ENCODE data around the gene ELAVL1. TPM values are rescaled to one million over a fixed set of nuclear protein-coding genes. Genes with fewer than 3 reads are reported as not detected.

The ELAVL1 gene
- total and polyA plus RNA-seq, 9 of the 15 experiments (the other 6 are each of a cell fraction or from before 2014, with no cell fraction given), result 4.3 to 172 (median 69.2) TPM

DNA sequence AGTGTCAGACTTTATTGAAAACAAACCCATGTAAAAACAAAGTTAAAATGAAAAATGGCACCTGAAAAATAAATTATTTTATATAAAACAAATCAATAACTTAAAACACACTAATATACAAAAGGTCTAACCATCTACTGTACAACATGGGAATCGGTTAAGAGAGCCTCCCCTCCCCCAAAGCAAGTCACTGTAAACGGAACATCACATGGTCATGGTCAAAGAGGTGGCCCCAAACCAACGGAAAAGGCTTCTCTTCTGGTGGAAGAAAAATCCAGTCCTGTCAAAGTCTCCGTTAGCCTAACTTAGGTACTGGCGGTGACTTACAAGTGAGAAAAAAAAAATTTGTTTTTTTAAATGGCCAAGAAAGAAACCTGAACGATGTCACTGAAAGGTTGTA lies 46.2 kb downstream of the ELAVL1 start:
- 31% methylated on average over 6 of the region's 6 CpGs for WGBS (ENCODE audit: insufficient coverage, low coverage, missing lambda C conversion rate)
- no peak overlapping the region for H3K4me3 ChIP-seq
- no peaks in the 10 kb centered on the region for H3K79me2 ChIP-seq (ENCODE audit: control insufficient read depth, insufficient read depth, low read length)
- POLR2A ChIA-PET, result no interaction called here
- peak; percentile 69 for ATAC-seq
- intact Hi-C loops (cut with micrococcal nuclease), result no loop called here
- CTCF ChIA-PET (ENCODE audit: low intra/inter-chr PET ratio), result no interaction called here
- no peak overlapping the region for H3K9ac ChIP-seq (ENCODE audit: insufficient read depth in 1 of 2, low read depth in 2 of 2, low read length in 2 of 2)
- H3K27ac ChIP-seq (ENCODE audit: extremely low read depth, low read depth, low read length), result peak overlapping the region; percentile 52; the same call in 1 of the 3 replicates
- no peaks in the 10 kb centered on the region for H4K20me1 ChIP-seq (replicated peaks; ENCODE audit: control insufficient read depth, insufficient read depth, low read length)
- H3K9me1 ChIP-seq (ENCODE audit: control insufficient read depth, insufficient read depth, low read length), result no peaks in the 10 kb centered on the region
- no peak overlapping the region for H3K4me2 ChIP-seq (ENCODE audit: insufficient read depth, low read length)
- H3K27me3 ChIP-seq (ENCODE audit: control insufficient read depth in 2 of 2, insufficient read depth in 2 of 2, low read length in 2 of 2), result no peaks in the 10 kb centered on the region
- H3K4me1 ChIP-seq (replicated peaks in 1 of 2; ENCODE audit: control insufficient read depth in 2 of 2, insufficient read depth in 2 of 2, low read length in 2 of 2), result peaks cover 7 to 18% of the 10 kb centered on the region in 2 experiments; a peak in 4 of 5 replicates
- H3K9me3 ChIP-seq (replicated peaks; ENCODE audit: control insufficient read depth, insufficient read depth, low read depth, low read length), result no peaks in the 10 kb centered on the region
- peak; percentile 82 for FAIRE-seq
- BruUV-seq (replicated peaks), result no TSS peak
- H3K36me3 ChIP-seq (ENCODE audit: control insufficient read depth, insufficient read depth, low read length), result peaks cover 64% of the 10 kb centered on the region; the same call in 2 of the 3 replicates
- in situ Hi-C loops (cut with MboI), result no loop called here
- H2AFZ ChIP-seq (ENCODE audit: low read depth, low read length), result no peak overlapping the region
- DNase-seq (ENCODE audit: extremely low read depth in 1 of 4, low spot score in 3 of 4), result peak in 2 of 4 experiments; percentile 32 to 48
- TF ChIP-seq HIVEP1 (CRISPR knock-in tag; IDR thresholded peaks at IDR 0.05), result no peak
- no peak for TF ChIP-seq RB1 (IDR thresholded peaks at IDR 0.05; ENCODE audit: low read depth)
- TF ChIP-seq TOE1 (IDR thresholded peaks at IDR 0.05; ENCODE audit: borderline replicate concordance), result peak; percentile 56; the same call in 1 of the 2 replicates
- no peak for TF ChIP-seq TOE1 (CRISPR knock-in tag; IDR thresholded peaks at IDR 0.05; ENCODE audit: borderline replicate concordance, low read depth)
- no peak for TF ChIP-seq NFIX (CRISPR knock-in tag; IDR thresholded peaks at IDR 0.05; ENCODE audit: low read depth)
- TF ChIP-seq ZNF124 (CRISPR knock-in tag; IDR thresholded peaks at IDR 0.05), result no peak
- 0 out of 2 replicates have a peak, but pooled peaks have one; percentile 34 for TF ChIP-seq MYC (IDR thresholded peaks at IDR 0.05; ENCODE audit: low read depth, low read length)
- no peak for TF ChIP-seq MYC (CRISPR knock-in tag; IDR thresholded peaks at IDR 0.05; ENCODE audit: borderline replicate concordance, low read depth)
- no peak for TF ChIP-seq HES1 (IDR thresholded peaks at IDR 0.05; ENCODE audit: low read depth)
- TF ChIP-seq ZNF384 (IDR thresholded peaks at IDR 0.05; ENCODE audit: low read depth, low read length), result no peak
- TF ChIP-seq ZNF41 (CRISPR knock-in tag; conservative IDR thresholded peaks at IDR 0.05), result no peak
- TF ChIP-seq, protein P1, sequence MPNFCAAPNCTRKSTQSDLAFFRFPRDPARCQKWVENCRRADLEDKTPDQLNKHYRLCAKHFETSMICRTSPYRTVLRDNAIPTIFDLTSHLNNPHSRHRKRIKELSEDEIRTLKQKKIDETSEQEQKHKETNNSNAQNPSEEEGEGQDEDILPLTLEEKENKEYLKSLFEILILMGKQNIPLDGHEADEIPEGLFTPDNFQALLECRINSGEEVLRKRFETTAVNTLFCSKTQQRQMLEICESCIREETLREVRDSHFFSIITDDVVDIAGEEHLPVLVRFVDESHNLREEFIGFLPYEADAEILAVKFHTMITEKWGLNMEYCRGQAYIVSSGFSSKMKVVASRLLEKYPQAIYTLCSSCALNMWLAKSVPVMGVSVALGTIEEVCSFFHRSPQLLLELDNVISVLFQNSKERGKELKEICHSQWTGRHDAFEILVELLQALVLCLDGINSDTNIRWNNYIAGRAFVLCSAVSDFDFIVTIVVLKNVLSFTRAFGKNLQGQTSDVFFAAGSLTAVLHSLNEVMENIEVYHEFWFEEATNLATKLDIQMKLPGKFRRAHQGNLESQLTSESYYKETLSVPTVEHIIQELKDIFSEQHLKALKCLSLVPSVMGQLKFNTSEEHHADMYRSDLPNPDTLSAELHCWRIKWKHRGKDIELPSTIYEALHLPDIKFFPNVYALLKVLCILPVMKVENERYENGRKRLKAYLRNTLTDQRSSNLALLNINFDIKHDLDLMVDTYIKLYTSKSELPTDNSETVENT (CRISPR knock-in tag; IDR thresholded peaks at IDR 0.05), result no peak
- TF ChIP-seq ZNF431 (CRISPR knock-in tag; IDR thresholded peaks at IDR 0.05), result no peak
- no peak for TF ChIP-seq BDP1 (IDR thresholded peaks at IDR 0.05; ENCODE audit: insufficient read depth, insufficient read length)
- no peak for TF ChIP-seq NCOA2 (IDR thresholded peaks at IDR 0.05; ENCODE audit: partially characterized antibody in 2 of 2)
- no peak for TF ChIP-seq POLR2G (IDR thresholded peaks at IDR 0.05; ENCODE audit: low read depth, low read length)
- TF ChIP-seq ZNF324 (CRISPR knock-in tag; IDR thresholded peaks at IDR 0.05), result no peak
- no peak for TF ChIP-seq TFE3 (CRISPR knock-in tag; IDR thresholded peaks at IDR 0.05)
- no peak for TF ChIP-seq POLR2AphosphoS2 (IDR thresholded peaks at IDR 0.05; ENCODE audit: low read length)
- TF ChIP-seq ZNF445 (CRISPR knock-in tag; IDR thresholded peaks at IDR 0.05; ENCODE audit: low read depth), result no peak
